ENCODE results near the gene STAU1.

GRCh38 chr20:49112596-49113274, 75.4 kb downstream of the STAU1 start:
- TF ChIP-seq POLR2A (IDR thresholded peaks at IDR 0.05; ENCODE audit: low read length), result no peak
- TF ChIP-seq GATA1 (IDR thresholded peaks at IDR 0.05; ENCODE audit: low read depth, low read length), result no peak

Data from erythroblast (primary cell).